Upper lobe of left lung (tissue), 4 donors: Measurements from ENCODE around the gene PAGE2B.

ENCODE experiments used
- EP300 ChIP-seq, 4 donors: sonication (generic); formaldehyde crosslinking; IDR thresholded peaks; one replicate each; pipeline ENCODE4 v1.5.1; 2017; ENCODE audit warnings: antibody characterized with exemption in 4 of 4, control low read depth in 2 of 4
- POLR2A ChIP-seq, 4 donors: fragments of 450-650 bp; IDR thresholded peaks; one replicate each; pipeline ENCODE4 v1.5.1; 2016 to 2017; ENCODE audit warnings: antibody characterized with exemption in 4 of 4, mild to moderate bottlenecking in 2 of 4
- TF ChIP-seq, protein P1 (sequence below), 6 experiments: fragments of 450-650 bp in 4 of 6; fragments of 200-600 bp in 2 of 6; sonication (generic) in 2 of 6; IDR thresholded peaks; one replicate each; pipeline ENCODE4 v1.5.1; 2016 to 2019; ENCODE audit warnings: antibody characterized with exemption in 6 of 6

DNA sequence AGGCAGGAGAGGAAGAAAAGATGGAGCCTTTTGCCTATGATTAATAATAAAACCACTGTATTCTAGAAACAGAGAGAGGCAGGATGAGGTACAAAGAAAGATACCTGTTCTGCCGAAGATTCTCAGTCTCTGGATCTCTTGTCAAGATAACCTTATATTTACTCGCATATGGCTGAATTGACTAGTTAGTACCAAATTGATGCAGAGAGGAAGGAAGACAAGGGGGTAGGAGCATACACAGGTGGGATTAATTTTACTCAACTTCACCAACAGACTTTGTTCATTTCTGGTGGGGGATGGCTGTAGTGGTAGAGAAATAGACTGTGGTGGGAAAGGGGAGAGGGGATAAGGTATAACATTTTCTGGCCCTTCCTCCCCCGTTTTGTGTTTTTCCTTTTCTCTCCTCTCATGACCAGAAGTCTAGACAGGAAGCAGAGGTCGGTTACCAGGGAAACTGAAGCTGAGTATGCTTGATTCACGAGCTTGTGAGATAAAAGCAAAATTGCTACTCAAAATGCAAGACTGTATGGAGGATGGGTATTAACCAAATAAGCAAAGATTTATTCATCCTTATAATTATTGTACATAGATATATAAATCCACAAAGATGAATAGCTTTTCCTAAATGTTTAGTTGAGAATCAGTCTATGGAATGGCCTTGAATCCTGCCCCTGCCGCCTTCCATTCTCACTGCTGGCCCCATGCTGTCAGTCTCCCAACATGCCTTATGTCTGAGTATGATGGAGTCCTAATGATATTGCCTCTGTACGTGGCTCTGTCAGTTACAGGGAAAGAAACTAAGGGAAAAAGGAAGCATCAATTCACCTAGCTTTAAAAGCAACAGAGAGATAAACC lies 17.8 kb upstream of the PAGE2B start:
- TF ChIP-seq EP300 (IDR thresholded peaks at IDR 0.05) (no peak), POLR2A (IDR thresholded peaks at IDR 0.05) (no peak)
- TF ChIP-seq, protein P1, sequence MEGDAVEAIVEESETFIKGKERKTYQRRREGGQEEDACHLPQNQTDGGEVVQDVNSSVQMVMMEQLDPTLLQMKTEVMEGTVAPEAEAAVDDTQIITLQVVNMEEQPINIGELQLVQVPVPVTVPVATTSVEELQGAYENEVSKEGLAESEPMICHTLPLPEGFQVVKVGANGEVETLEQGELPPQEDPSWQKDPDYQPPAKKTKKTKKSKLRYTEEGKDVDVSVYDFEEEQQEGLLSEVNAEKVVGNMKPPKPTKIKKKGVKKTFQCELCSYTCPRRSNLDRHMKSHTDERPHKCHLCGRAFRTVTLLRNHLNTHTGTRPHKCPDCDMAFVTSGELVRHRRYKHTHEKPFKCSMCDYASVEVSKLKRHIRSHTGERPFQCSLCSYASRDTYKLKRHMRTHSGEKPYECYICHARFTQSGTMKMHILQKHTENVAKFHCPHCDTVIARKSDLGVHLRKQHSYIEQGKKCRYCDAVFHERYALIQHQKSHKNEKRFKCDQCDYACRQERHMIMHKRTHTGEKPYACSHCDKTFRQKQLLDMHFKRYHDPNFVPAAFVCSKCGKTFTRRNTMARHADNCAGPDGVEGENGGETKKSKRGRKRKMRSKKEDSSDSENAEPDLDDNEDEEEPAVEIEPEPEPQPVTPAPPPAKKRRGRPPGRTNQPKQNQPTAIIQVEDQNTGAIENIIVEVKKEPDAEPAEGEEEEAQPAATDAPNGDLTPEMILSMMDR (IDR thresholded peaks at IDR 0.05) = no peak
